Measurements from ENCODE around the gene FYCO1. TPM values are rescaled to one million over a fixed set of nuclear protein-coding genes. Genes with fewer than 3 reads are reported as not detected.

FYCO1 gene
- total RNA-seq, 1 experiment from 2014 or later = 10.9 TPM

GRCh38 chr3:45965253-45965652 lies 30.4 kb downstream of the FYCO1 start:
- Mint-ChIP-seq H3K27ac (ENCODE audit: unreplicated experiment) (no peak overlapping the region), H3K9me3 (ENCODE audit: unreplicated experiment) (no peaks in the 10 kb centered on the region), H3K27me3 (ENCODE audit: insufficient read depth, unreplicated experiment) (no peaks in the 10 kb centered on the region), H3K4me3 (ENCODE audit: unreplicated experiment) (no peak overlapping the region), H3K36me3 (ENCODE audit: insufficient read depth, unreplicated experiment) (peaks cover 31% of the 10 kb centered on the region), H3K4me1 (ENCODE audit: low read depth, unreplicated experiment) (no peaks in the 10 kb centered on the region)
- ChIA-PET POLR2A (no interaction called here), CTCF (interaction anchor here (0.7 kb wide), 1 partner anchor 27 kb away, joined by 3 read pairs; no protein-coding TSS in a partner anchor)
- Histone ChIP-seq H3K4me3 (ENCODE audit: low read depth, low read length) (no peak overlapping the region), H3K4me1 (no peaks in the 10 kb centered on the region), H3K36me3 (ENCODE audit: control insufficient read depth, insufficient read depth, low read length) (peaks cover 3% of the 10 kb centered on the region; the same call in 1 of the 2 replicates), H3K27me3 (replicated peaks; ENCODE audit: control insufficient read depth, insufficient read depth, low read length) (no peaks in the 10 kb centered on the region), H3K9me3 (no peaks in the 10 kb centered on the region)
- intact Hi-C loops (cut with micrococcal nuclease; ENCODE audit: unreplicated experiment) = no loop called here
- TF ChIP-seq, protein P1, sequence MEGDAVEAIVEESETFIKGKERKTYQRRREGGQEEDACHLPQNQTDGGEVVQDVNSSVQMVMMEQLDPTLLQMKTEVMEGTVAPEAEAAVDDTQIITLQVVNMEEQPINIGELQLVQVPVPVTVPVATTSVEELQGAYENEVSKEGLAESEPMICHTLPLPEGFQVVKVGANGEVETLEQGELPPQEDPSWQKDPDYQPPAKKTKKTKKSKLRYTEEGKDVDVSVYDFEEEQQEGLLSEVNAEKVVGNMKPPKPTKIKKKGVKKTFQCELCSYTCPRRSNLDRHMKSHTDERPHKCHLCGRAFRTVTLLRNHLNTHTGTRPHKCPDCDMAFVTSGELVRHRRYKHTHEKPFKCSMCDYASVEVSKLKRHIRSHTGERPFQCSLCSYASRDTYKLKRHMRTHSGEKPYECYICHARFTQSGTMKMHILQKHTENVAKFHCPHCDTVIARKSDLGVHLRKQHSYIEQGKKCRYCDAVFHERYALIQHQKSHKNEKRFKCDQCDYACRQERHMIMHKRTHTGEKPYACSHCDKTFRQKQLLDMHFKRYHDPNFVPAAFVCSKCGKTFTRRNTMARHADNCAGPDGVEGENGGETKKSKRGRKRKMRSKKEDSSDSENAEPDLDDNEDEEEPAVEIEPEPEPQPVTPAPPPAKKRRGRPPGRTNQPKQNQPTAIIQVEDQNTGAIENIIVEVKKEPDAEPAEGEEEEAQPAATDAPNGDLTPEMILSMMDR (IDR thresholded peaks at IDR 0.05; ENCODE audit: insufficient read depth in 1 of 2, low read depth in 1 of 2, low read length in 1 of 2, severe bottlenecking in 1 of 2, unreplicated experiment in 1 of 2) = no peak
- BruUV-seq (replicated peaks) = no TSS peak
- no peak for DNase-seq

DNA sequence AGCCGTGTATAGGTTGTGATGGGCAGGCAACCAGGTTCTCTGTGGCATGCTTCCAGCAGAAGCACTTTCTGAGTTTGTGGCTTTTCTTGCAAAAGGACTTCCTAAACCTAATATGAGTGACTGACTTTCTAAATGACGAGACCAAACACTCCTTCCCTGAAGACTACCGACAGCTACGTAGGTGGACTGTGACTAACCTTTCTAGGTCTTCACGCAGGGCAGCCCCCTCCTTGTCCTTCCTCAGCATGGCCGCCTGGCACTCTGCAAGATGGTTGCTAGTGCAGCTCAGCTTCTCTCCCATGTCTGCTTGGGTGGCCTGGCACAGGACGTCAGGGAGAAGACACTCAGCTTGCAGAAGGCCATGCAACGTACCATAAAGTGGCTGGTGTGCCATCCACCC lies 31.5 kb downstream of the FYCO1 start:
- TF ChIP-seq, protein P1 (IDR thresholded peaks at IDR 0.05; ENCODE audit: insufficient read depth in 1 of 2, low read depth in 1 of 2, low read length in 1 of 2, severe bottlenecking in 1 of 2, unreplicated experiment in 1 of 2) = no peak
- ChIA-PET POLR2A (no interaction called here), CTCF (no interaction called here)
- no TSS peak for BruUV-seq (replicated peaks)
- H3K9me3 ChIP-seq = no peaks in the 10 kb centered on the region
- H3K36me3 Mint-ChIP-seq (ENCODE audit: insufficient read depth, unreplicated experiment) = peaks cover 31% of the 10 kb centered on the region
- DNase-seq = no peak
- H3K4me1 ChIP-seq = no peaks in the 10 kb centered on the region
- H3K4me3 ChIP-seq (ENCODE audit: low read depth, low read length) = no peak overlapping the region
- no peaks in the 10 kb centered on the region for H3K9me3 Mint-ChIP-seq (ENCODE audit: unreplicated experiment)
- intact Hi-C loops (cut with micrococcal nuclease; ENCODE audit: unreplicated experiment) = no loop called here
- H3K27ac Mint-ChIP-seq (ENCODE audit: unreplicated experiment) = no peak overlapping the region
- no peaks in the 10 kb centered on the region for H3K27me3 Mint-ChIP-seq (ENCODE audit: insufficient read depth, unreplicated experiment)
- no peaks in the 10 kb centered on the region for H3K27me3 ChIP-seq (replicated peaks; ENCODE audit: control insufficient read depth, insufficient read depth, low read length)
- H3K36me3 ChIP-seq (ENCODE audit: control insufficient read depth, insufficient read depth, low read length) = peaks cover 1% of the 10 kb centered on the region; the same call in 1 of the 2 replicates
- H3K4me1 Mint-ChIP-seq (ENCODE audit: low read depth, unreplicated experiment) = no peaks in the 10 kb centered on the region
- H3K4me3 Mint-ChIP-seq (ENCODE audit: unreplicated experiment) = no peak overlapping the region

DNA sequence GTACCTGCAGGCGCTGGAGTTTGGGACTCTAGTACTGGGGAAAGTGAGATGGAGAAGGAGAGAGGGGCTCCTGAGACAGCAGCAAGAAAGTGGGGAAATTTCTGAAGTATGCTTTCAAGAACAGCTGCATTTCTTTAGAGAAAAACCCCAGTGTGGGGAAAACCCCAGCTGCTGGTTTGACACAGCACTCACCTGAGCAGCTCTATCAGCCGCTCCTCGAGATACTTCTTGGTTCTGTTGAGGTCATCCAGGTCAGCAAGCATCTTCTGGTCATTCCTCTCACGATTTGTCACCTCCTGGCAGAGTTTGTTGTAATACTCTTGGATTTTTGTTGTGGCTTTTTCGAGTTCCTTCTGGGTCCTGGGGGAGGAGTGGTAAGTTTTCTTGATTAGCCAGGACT lies 33.6 kb downstream of the FYCO1 start:
- Histone ChIP-seq H3K4me3 (ENCODE audit: low read depth, low read length) (no peak overlapping the region), H3K36me3 (ENCODE audit: control insufficient read depth, insufficient read depth, low read length) (no peaks in the 10 kb centered on the region), H3K27me3 (replicated peaks; ENCODE audit: control insufficient read depth, insufficient read depth, low read length) (no peaks in the 10 kb centered on the region), H3K4me1 (no peaks in the 10 kb centered on the region), H3K9me3 (no peaks in the 10 kb centered on the region)
- ChIA-PET POLR2A (no interaction called here), CTCF (no interaction called here)
- DNase-seq = no peak
- TF ChIP-seq, protein P1 (IDR thresholded peaks at IDR 0.05; ENCODE audit: insufficient read depth in 1 of 2, low read depth in 1 of 2, low read length in 1 of 2, severe bottlenecking in 1 of 2, unreplicated experiment in 1 of 2) = no peak
- Mint-ChIP-seq H3K27ac (ENCODE audit: unreplicated experiment) (no peak overlapping the region), H3K36me3 (ENCODE audit: insufficient read depth, unreplicated experiment) (peaks cover 21% of the 10 kb centered on the region), H3K9me3 (ENCODE audit: unreplicated experiment) (no peaks in the 10 kb centered on the region), H3K4me1 (ENCODE audit: low read depth, unreplicated experiment) (no peaks in the 10 kb centered on the region), H3K27me3 (ENCODE audit: insufficient read depth, unreplicated experiment) (no peaks in the 10 kb centered on the region), H3K4me3 (ENCODE audit: unreplicated experiment) (no peak overlapping the region)
- intact Hi-C loops (cut with micrococcal nuclease; ENCODE audit: unreplicated experiment) = no loop called here
- no TSS peak for BruUV-seq (replicated peaks)
